GM18907 (cell line): ENCODE data around the gene FGF1.

Experiments
- ATAC-seq: cut with Tn5 transposase; IDR thresholded peaks from one replicate; pipeline ENCODE4 v1.9.1; 2021; ENCODE audit warnings: mild to moderate bottlenecking, moderate library complexity; ENCODE audit not compliant: unreplicated experiment

Gene FGF1

GRCh38 chr5:142617416-142618129 is 68.3 kb downstream of the FGF1 start:
- ATAC-seq, result no peak

DNA sequence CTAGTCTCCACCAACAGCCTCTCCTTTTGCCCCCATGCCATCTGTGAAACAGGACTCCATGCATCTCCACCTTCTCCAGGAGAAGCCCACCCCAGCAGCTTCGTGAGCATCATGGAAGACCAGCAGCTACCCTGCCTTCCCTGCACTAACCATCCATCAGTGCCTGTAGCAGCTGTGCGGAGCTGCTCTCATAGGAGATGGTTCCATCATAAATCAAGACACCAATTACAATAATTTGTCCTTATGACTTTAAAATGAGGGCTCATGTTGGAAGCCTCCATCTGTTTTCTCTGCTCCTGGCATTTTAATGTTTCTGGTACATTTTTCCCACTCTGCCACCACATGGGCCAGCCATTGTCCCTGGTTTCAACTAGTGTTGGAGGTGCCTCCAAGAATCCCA is 69.9 kb downstream of the FGF1 start:
- no peak for ATAC-seq

DNA sequence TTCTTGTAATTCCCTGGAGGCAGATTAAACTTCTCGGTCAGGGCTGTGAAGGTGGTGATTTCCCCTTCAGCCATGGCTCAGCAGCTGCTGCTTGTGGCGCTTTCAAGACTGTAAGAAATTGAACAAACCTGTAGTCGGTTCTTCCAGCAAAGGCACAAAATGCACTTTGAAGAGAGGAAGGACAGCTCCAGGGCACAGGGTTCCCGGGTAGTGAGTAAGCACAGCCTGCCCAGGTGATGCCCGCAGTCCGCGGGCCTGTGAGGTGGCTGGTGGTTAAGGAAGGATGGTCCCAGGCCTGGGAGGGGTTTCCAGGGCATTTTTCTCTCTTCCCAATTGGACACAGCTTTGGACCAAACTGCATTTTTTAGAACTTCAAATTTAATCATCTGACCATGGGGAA is 71.8 kb downstream of the FGF1 start:
- no peak for ATAC-seq

- no peak for ATAC-seq
These were observed 72.6 kb downstream of the FGF1 start for GRCh38 chr5:142613271-142613671.

- no peak for ATAC-seq
These were observed 73.2 kb downstream of the FGF1 start for GRCh38 chr5:142612494-142613270.

- peak; percentile 91 for ATAC-seq
These were observed 74.7 kb downstream of the FGF1 start for GRCh38 chr5:142611154-142611553.

- ATAC-seq, result no peak
These were observed 75.5 kb downstream of the FGF1 start for GRCh38 chr5:142610176-142611001.

DNA sequence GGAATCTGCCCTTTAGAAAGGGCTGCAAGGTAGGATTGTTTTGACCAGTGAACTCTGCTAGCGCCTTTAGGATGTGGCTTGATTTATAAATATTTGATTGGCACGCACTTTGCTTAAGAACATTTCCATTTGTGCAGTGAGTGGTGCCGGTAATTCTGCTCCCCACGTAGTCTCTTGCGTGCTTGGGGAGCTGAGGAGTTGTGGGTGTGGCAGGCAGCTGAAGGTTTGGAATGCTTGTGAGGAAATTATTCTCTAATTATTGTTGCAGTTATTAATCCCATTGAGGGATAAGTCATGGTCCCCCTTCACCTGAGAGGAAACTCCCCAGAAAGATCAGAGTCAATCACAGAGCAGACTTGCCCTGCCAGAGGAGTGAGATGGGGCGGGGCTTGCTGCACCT is 76.7 kb downstream of the FGF1 start:
- no peak for ATAC-seq

GRCh38 chr5:142608081-142608480 is 77.8 kb downstream of the FGF1 start:
- no peak for ATAC-seq

DNA sequence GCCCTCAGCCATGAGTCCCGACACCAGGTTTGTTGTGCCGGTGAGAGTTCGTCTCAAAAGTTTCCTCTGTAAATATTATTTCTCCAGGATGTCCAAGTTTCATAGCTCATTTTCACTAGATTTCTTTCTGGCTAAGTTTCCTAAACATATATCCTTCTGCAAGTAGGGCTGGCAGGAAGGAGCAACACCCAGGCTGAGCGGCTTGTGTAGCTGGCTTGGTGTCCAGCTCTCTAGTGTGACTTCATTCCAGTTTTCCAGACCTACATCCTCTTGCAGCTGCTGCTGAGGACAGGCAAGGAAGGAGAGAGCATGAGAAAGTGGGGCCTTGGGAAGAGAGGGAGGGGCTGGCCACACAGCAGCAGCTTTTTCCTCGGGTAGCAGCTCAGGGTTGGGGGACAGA is 80.3 kb downstream of the FGF1 start:
- ATAC-seq, result no peak

GRCh38 chr5:142602720-142603245 is 83.1 kb downstream of the FGF1 start:
- no peak for ATAC-seq

DNA sequence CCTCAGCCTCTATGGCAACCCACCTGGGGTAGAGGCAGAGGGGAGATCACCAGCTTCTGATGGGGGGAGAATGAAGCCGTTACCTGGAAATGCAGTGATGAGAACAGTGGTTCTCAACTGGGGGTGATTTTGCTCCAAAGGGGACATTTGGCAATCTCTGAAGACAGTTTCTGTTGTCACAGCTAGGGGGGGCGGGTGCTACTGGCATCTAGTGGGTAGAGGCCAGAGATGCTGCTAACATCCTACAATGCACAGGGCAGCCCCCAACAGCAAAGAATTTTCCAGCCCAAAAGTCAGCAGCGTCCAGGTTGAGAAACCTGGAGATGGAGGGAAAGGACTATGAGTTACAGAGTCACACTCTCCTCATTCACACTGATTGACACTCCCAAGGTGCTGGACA is 84.5 kb downstream of the FGF1 start:
- ATAC-seq, result no peak

DNA sequence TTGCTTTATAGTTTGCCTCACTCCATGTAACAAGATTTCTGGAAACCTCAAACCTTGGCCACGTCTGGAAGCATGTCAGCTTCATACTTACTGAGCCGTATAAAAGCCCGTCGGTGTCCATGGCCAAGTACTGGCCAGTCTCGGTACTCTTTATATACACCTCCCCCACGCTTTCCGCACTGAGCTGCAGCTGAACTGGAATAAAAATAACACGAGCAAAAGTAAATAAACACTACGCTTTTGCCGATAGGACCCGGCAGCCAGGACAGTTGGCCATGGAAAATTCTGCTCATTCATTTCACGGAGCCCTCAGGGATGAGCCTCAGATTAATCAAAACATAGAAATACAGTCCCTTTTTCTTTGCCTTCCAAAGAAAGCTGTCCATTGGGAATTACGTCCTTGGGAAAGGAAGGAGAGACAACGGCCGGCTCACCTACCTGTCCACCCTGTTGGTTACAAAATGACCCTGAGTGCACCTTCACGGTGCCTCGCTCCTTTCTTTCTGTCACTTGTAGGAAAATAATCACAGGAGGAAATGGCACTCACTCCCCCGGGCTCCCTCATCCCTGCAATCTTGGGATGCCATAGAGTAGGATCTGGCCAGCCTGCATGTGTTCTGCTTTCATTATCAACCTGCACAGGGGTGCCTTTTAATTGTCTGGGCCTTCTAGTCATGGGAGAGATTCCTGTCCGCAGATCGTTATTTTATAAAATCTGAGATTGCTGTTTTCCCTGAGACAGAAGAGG is 85.1 kb downstream of the FGF1 start:
- no peak for ATAC-seq

DNA sequence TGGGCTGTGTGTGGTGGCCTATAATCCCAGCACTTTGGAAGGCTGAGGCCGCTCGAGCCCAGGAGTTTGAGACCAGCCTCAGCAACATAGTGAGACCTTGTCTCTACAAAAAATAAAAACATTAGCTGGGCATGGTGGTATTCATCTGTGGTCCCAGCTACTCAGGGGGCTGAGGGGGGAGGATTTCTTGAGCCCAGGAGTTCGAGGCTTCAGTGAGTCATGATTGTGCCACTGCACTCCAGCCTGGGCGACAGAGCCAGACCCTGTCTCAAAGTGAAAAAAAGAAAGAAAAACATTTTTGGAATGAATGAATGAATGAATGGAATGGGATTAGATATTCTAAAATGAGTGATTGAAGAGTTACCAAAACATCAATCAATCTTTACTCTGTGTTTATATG is 85.8 kb downstream of the FGF1 start:
- no peak for ATAC-seq

DNA sequence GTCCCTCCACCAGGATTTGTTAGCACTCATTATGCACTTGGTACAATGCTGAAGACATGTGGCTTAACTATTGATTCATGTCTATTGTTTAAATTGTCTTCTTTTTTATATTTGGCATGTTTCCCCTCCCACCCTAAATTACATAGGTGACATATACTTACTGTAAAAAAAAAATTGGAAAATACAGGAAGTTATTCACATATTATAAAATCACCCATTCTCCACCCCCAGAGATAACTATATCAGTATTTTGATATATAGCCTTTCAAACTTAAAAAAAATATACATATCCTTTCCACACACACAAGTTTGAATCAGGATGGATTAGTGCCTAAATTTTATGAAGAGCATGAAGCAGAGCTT is 87.6 kb downstream of the FGF1 start:
- no peak for ATAC-seq

DNA sequence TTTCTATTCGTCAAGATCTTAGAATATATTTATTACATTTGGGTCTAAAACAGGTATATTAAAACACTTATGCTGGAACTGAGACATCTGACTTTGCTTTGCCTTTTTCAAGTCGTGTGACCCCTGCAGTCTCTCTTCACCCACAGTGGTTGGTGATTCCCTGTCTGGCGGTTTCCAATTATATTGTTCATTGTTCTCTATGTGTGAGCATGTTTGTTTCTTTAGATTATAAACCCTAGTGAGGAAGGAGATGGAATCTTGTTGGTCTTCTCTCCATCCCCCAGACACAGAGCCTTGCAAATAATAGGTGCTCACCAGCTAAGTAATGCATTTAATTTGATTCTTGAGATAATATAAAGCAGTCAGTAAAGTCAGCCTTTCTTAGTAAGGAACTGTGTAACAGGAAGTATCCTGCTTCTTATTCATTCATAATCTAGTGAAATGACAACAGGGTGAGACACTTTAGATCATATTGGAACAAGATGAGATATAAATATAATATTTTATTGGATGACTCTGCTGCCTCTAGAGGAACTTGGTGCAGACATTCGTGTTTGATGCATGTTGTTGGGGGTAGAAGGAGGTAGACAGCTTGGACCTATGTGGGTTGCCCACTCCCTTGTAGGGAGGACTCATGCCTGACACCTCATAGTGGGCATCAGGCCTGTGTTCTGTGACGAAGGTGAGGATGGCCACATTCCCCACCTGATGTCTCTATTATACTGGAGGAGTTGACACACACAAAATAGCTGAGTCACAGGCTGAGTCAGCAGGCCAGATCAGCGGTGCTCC is 88.1 kb downstream of the FGF1 start:
- no peak for ATAC-seq

- ATAC-seq, result no peak
These were observed 88.9 kb downstream of the FGF1 start for GRCh38 chr5:142597025-142597424.

DNA sequence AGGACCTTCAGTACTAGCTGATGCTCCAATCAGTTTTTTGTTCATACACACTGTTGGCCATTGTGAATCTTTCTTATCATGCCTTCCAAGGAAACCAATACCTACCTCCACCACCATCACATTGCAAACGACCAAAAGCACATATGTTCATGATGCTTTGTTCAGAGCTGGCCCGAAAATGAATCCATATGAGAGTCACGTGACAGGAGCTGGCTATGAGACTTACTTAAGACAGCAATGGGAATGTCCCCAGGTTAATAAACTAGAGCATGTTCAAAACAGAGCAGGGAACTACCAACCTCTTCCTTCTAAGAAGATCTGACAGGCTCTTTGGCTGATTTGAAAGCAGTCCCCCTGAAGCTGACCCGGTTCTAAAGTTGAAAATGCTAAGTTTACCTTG is 93.5 kb downstream of the FGF1 start:
- ATAC-seq, result no peak

- ATAC-seq, result no peak
These were observed 95.2 kb downstream of the FGF1 start for GRCh38 chr5:142590451-142591231.
